H1 (cell line): ENCODE measurements around the gene TCF7L2. TPM values are rescaled to one million over a fixed set of nuclear protein-coding genes. Genes with fewer than 3 reads are reported as not detected.
A peak's percentile ranks its signal among the peaks of the same experiment; 100 is the strongest.

Source experiments
- CTCF ChIA-PET: fragments of 300-600 bp; sonication (Branson Sonifier 250); formaldehyde crosslinking; loops from one replicate; lab custom pipeline; 2021; ENCODE audit not compliant: partially characterized antibody; lab: Charles Lee
- POLR2A ChIA-PET: fragments of 300-600 bp; sonication (Branson Sonifier 250); formaldehyde crosslinking; loops from one replicate; lab custom pipeline; 2021; ENCODE audit warnings: inconsistent platforms; ENCODE audit not compliant: partially characterized antibody; lab: Charles Lee
- DNase-seq, 2 experiments: peaks; one replicate each; pipeline versions ENCODE4 v3.0.0 to v3.0.0-alpha.2; 2010 to 2022; ENCODE audit warnings: low spot score in 2 of 2, low read depth in 1 of 2, mixed read lengths in 1 of 2
- FAIRE-seq: peaks from 2 replicates; lab custom pipeline; 2011; peaks lifted over from hg19 to GRCh38; lab: Jason Lieb, UNC
- H2AFZ ChIP-seq: 2 replicates; pipeline ENCODE4 v1.8.1; 2012; ENCODE audit warnings: low read length, inconsistent platforms
- H2AK5ac ChIP-seq: 2 replicates; pipeline ENCODE4 v1.6.1; 2013; ENCODE audit warnings: low read depth, low read length
- H2BK120ac ChIP-seq: replicated peaks from 2 replicates; pipeline ENCODE3; 2013; ENCODE audit warnings: low read depth, low read length, inconsistent platforms
- H2BK12ac ChIP-seq: 2 replicates; pipeline ENCODE4 v1.6.1; 2013; ENCODE audit warnings: low read depth, low read length
- H2BK15ac ChIP-seq: 2 replicates; pipeline ENCODE4 v1.6.1; 2013; ENCODE audit warnings: low read length
- H2BK20ac ChIP-seq: 2 replicates; pipeline ENCODE4 v1.6.1; 2013; ENCODE audit warnings: low read length
- H2BK5ac ChIP-seq: 2 replicates; pipeline ENCODE4 v1.6.1; 2013; ENCODE audit warnings: low read depth, low read length
- H3K14ac ChIP-seq: 2 replicates; pipeline ENCODE4 v1.6.1; 2013; ENCODE audit warnings: inconsistent platforms; ENCODE audit not compliant: insufficient read length
- H3K18ac ChIP-seq: 2 replicates; pipeline ENCODE4 v1.6.1; 2013; ENCODE audit warnings: low read length; ENCODE audit errors: extremely low read depth
- H3K23ac ChIP-seq: 2 replicates; pipeline ENCODE4 v1.6.1; 2013; ENCODE audit warnings: inconsistent platforms; ENCODE audit not compliant: insufficient read length
- H3K23me2 ChIP-seq: 2 replicates; pipeline ENCODE4 v1.6.1; 2013; ENCODE audit warnings: low read depth, low read length
- H3K27ac ChIP-seq: 2 replicates; pipeline ENCODE4 v1.6.1; 2011; ENCODE audit warnings: low read depth, low read length, inconsistent platforms
- H3K27me3 ChIP-seq, 4 experiments: replicated peaks in 1 of 4; 1 replicate in 1 of 4; 2 replicates in 3 of 4; pipeline versions ENCODE4 v1.6.1 to v1.8.1; 2011 to 2013; ENCODE audit warnings: low read length in 3 of 4, mild to moderate bottlenecking in 3 of 4, inconsistent platforms in 2 of 4, mixed read lengths in 2 of 4, moderate library complexity in 1 of 4; ENCODE audit not compliant: control insufficient read depth in 3 of 4, insufficient read depth in 3 of 4; ENCODE audit errors: extremely low read depth in 1 of 4
- H3K36me3 ChIP-seq, 4 experiments: 2 replicates each; pipeline versions ENCODE4 v1.6.1 to v1.8.1; 2011 to 2013; ENCODE audit warnings: mild to moderate bottlenecking in 4 of 4, low read length in 3 of 4, moderate library complexity in 2 of 4, control low read depth in 1 of 4, inconsistent platforms in 1 of 4; ENCODE audit not compliant: insufficient read depth in 4 of 4, control insufficient read depth in 2 of 4
- H3K4ac ChIP-seq: replicated peaks from 2 replicates; pipeline ENCODE3; 2013; ENCODE audit warnings: low read length, low read depth, mixed read lengths, inconsistent platforms; ENCODE audit not compliant: insufficient read length
- H3K4me1 ChIP-seq, 4 experiments: replicated peaks in 1 of 4; 1 replicate in 1 of 4; 2 replicates in 3 of 4; pipeline versions ENCODE4 v1.6.1 to v1.8.1; 2011 to 2013; ENCODE audit warnings: low read length in 3 of 4, inconsistent platforms in 2 of 4, mixed read lengths in 1 of 4; ENCODE audit not compliant: insufficient read depth in 4 of 4, control insufficient read depth in 3 of 4
- H3K4me2 ChIP-seq, 2 experiments: 2 replicates each; pipeline versions ENCODE4 v1.6.1 to v1.8.1; 2011 to 2013; ENCODE audit warnings: low read depth in 2 of 2, low read length in 2 of 2, control low read depth in 1 of 2, inconsistent platforms in 1 of 2, mild to moderate bottlenecking in 1 of 2; ENCODE audit not compliant: insufficient read depth in 1 of 2
- H3K4me3 ChIP-seq, 4 experiments: fragments of 200-600, 300-600 bp in 1 of 4; sonication (generic), shearing (Covaris generic), sonication (Bioruptor Twin) in 1 of 4; 2 replicates each; pipeline versions ENCODE4 v1.5.1 to v1.8.1; 2011 to 2016; ENCODE audit warnings: low read length in 4 of 4, low read depth in 3 of 4, control low read depth in 2 of 4, inconsistent platforms in 2 of 4, mild to moderate bottlenecking in 2 of 4, mixed read lengths in 1 of 4, moderate library complexity in 1 of 4; ENCODE audit not compliant: insufficient read depth in 2 of 4; ENCODE audit errors: extremely low read depth in 1 of 4
- H3K56ac ChIP-seq: replicated peaks from 2 replicates; pipeline ENCODE3; 2013; ENCODE audit warnings: low read depth, mild to moderate bottlenecking, mixed read lengths, low read length, inconsistent platforms; ENCODE audit not compliant: insufficient read length
- H3K79me1 ChIP-seq: 2 replicates; pipeline ENCODE4 v1.6.1; 2013; ENCODE audit warnings: low read depth, low read length, control low read depth
- H3K79me2 ChIP-seq, 2 experiments: 2 replicates each; pipeline versions ENCODE4 v1.6.1 to v1.8.1; 2012 to 2013; ENCODE audit warnings: low read length in 2 of 2, mild to moderate bottlenecking in 2 of 2, inconsistent platforms in 1 of 2; ENCODE audit not compliant: insufficient read depth in 2 of 2, control insufficient read depth in 1 of 2
- H3K9ac ChIP-seq, 4 experiments: replicated peaks in 1 of 4; 1 replicate in 1 of 4; 2 replicates in 3 of 4; pipeline versions ENCODE4 v1.6.1 to v1.8.1; 2011 to 2013; ENCODE audit warnings: low read depth in 3 of 4, low read length in 3 of 4, control low read depth in 2 of 4, mild to moderate bottlenecking in 2 of 4, moderate library complexity in 2 of 4, inconsistent platforms in 1 of 4; ENCODE audit errors: extremely low read depth in 1 of 4
- H3K9me3 ChIP-seq, 2 experiments: 2 replicates each; pipeline versions ENCODE4 v1.6.1 to v1.8.1; 2012 to 2013; ENCODE audit warnings: mild to moderate bottlenecking in 2 of 2, moderate library complexity in 2 of 2, control low read depth in 1 of 2, inconsistent platforms in 1 of 2, low read depth in 1 of 2, low read length in 1 of 2, mixed read lengths in 1 of 2; ENCODE audit not compliant: insufficient read depth in 2 of 2
- H4K20me1 ChIP-seq, 2 experiments: replicated peaks in 1 of 2; 2 replicates each; pipeline versions ENCODE3 to v1.8.1; 2011 to 2013; ENCODE audit warnings: inconsistent platforms in 2 of 2, low read length in 2 of 2, mild to moderate bottlenecking in 1 of 2; ENCODE audit not compliant: insufficient read depth in 2 of 2, control insufficient read depth in 1 of 2
- H4K5ac ChIP-seq: 2 replicates; pipeline ENCODE4 v1.6.1; 2013; ENCODE audit warnings: low read length, low read depth, mixed read lengths, inconsistent platforms; ENCODE audit not compliant: insufficient read length
- H4K8ac ChIP-seq: 2 replicates; pipeline ENCODE4 v1.8.0; 2013; ENCODE audit warnings: mild to moderate bottlenecking, moderate library complexity, low read length, inconsistent platforms; ENCODE audit not compliant: insufficient read depth; ENCODE audit errors: extremely low read depth
- H4K91ac ChIP-seq: replicated peaks from 2 replicates; pipeline ENCODE3; 2013; ENCODE audit warnings: low read length, mixed read lengths, inconsistent platforms; ENCODE audit not compliant: insufficient read length
- CBX5 ChIP-seq: fragments of 300-800, 300-1000 bp; sonication (generic); IDR thresholded peaks from 2 replicates; pipeline ENCODE4 v1.7.1; 2016; ENCODE audit warnings: antibody characterized with exemption, low read length, low read depth
- EGR1 ChIP-seq: IDR thresholded peaks from 2 replicates; pipeline ENCODE4 v1.6.1; 2011; ENCODE audit warnings: low read depth, low read length, borderline replicate concordance
- POLR2A ChIP-seq, 2 experiments: IDR thresholded peaks; 1 replicate in 1 of 2; 2 replicates in 1 of 2; pipeline ENCODE4 v1.6.1; 2011; ENCODE audit warnings: low read depth in 2 of 2, low read length in 2 of 2, mild to moderate bottlenecking in 2 of 2; ENCODE audit errors: control extremely low read depth in 1 of 2
- TBP ChIP-seq: IDR thresholded peaks from 2 replicates; pipeline ENCODE4 v1.6.1; 2011; ENCODE audit warnings: low read depth, low read length, improper control_type of control experiment
- WGBS, 2 experiments: shearing (Covaris generic) in 1 of 2; methylation state at CpG; one replicate each; pipeline versions ENCODE4 v1.1.6 to v1.1.7; 2013 to 2015; ENCODE audit warnings: low lambda C conversion rate in 2 of 2, mixed read lengths in 2 of 2, inconsistent platforms in 1 of 2, low coverage in 1 of 2, missing lambda C conversion rate in 1 of 2; ENCODE audit not compliant: insufficient replicate concordance in 2 of 2, insufficient coverage in 1 of 2, insufficient read length in 1 of 2; ENCODE audit errors: extremely low coverage in 1 of 2, missing lambda C conversion rate in 1 of 2; 5-methylcytosine and 5-hydroxymethylcytosine counted together
- polyA plus RNA-seq, 7 experiments: library from polyadenylated mRNA; depleted of rRNA in 3 of 7; stranded (reverse) in 5 of 7; unstranded in 2 of 7; fragments of >200 nt in 5 of 7; fragments of 200-250 nt in 2 of 7; gene quantifications; 1 replicate in 5 of 7; 2 replicates in 1 of 7; 4 replicates in 1 of 7; pipeline versions ENCODE4 v1.2.1 to v1.2.3, GENCODE V29; 2011 to 2013; ENCODE audit warnings: missing spikeins in 2 of 7, mixed read lengths in 2 of 7
- total RNA-seq: library from RNA; stranded (reverse); fragmentation: NEBNext Ultra II Directional; extraction: Animal tissue kit (Norgen Biotek cat#: 25700); gene quantifications from 2 replicates; pipeline ENCODE4 v1.2.1, GENCODE V29; 2021

Gene TCF7L2
- total and polyA plus RNA-seq, 2 of the 8 experiments (the other 6 are each of a cell fraction or from before 2014, with no cell fraction given), result 33.9 to 67.3 TPM

DNA sequence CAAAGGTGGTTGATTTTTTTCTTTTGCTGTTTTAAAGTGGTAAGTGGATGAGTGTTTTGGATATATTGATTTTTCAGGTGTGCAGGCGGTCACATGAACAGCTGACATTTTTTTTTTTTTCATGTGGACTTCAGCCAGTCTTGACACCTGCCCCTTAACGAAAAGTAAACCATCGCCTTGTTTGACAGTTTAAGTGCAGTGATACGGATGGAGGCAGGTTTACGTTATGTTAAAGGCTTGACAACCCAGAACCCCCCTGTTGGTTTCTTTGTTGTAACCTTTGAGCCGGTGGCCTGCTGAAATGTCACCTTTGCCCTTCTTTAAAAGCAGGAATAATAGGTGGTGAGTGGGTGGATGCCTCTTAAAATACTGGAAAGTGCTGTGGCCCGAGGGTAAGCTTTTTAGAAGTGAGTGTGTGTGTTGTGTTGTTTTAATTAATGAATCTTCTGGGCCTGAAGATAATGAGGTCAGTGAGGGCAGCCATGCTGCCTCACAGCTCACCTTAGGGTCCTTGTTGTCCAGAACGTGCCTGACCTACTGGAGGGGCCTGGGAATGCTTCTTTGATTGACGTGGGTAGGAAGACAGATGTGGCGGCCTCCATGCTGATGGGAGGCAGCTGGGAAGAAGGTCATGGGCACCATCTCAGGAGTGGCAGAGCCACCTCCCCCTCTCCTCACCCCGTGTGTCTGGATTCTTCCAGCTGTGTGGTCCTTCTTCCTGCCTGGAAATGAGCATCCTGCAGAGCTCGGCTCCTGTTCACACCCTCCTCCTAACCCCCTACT, 69.8 kb downstream of the TCF7L2 start:
- Histone ChIP-seq H2BK20ac (no peak overlapping the region), H3K4me3 (no peak overlapping the region), H2AFZ (no peak overlapping the region), H4K5ac (no peak overlapping the region), H3K27ac (no peak overlapping the region), H4K8ac (no peak overlapping the region), H3K18ac (no peak overlapping the region), H3K36me3 (no peaks in the 10 kb centered on the region; a peak in 1 of 8 replicates), H3K4me2 (peak overlapping the region in 1 of 2 experiments; percentile 39; a peak in 2 of 4 replicates), H3K27me3 (no peaks in the 10 kb centered on the region), H2BK15ac (no peak overlapping the region), H3K14ac (no peak overlapping the region), H3K23ac (no peak overlapping the region), H3K23me2 (peaks cover 2% of the 10 kb centered on the region; the same call in 1 of the 2 replicates), H3K4ac (no peak overlapping the region), H3K9me3 (no peaks in the 10 kb centered on the region), H3K9ac (no peak overlapping the region), H3K79me1 (peaks cover 32% of the 10 kb centered on the region), H4K91ac (no peak overlapping the region), H3K4me1 (peaks cover 10 to 22% (median 15%) of the 10 kb centered on the region in 4 experiments), H2AK5ac (no peak overlapping the region; the same call in 1 of the 2 replicates)
- 78% methylated on average over 12 of the region's 12 CpGs; no CpG with 5 or more reads in 1 of the 2 experiments for WGBS, 2 experiments
- FAIRE-seq, result no peak
- CTCF ChIA-PET, result interaction anchor here (0.6 to 1.2 kb wide), 6 partner anchors 34 to 80 kb away, joined by 3 to 4 read pairs (median 3); no protein-coding TSS in a partner anchor
- POLR2A ChIA-PET, result interaction anchor here (0.6 to 1.5 kb wide), 3 partner anchors 10 to 59 kb away, joined by 3 to 5 read pairs (median 4); no protein-coding TSS in a partner anchor
- no peak for DNase-seq
- TF ChIP-seq POLR2A (IDR thresholded peaks at IDR 0.05; ENCODE audit: control extremely low read depth in 1 of 2, low read depth in 2 of 2, low read length in 2 of 2), result no peak
- no peak for TF ChIP-seq TBP
- TF ChIP-seq EGR1, result 0 out of 2 replicates have a peak, but pooled peaks have one; percentile 51
- TF ChIP-seq CBX5, result no peak
- TF ChIP-seq, all 59 proteins: peak for 1
- Histone ChIP-seq H3K56ac (no peak overlapping the region), H3K79me2 (peaks cover 10 to 97% of the 10 kb centered on the region in 2 experiments; a peak in 3 of 4 replicates), H2BK5ac (peak overlapping the region; percentile 40; the same call in 1 of the 2 replicates), H2BK12ac (no peak overlapping the region), H2BK120ac (no peak overlapping the region), H4K20me1 (peaks cover 39 to 49% of the 10 kb centered on the region in 2 experiments)
